NCI-H1694 (cell line): ENCODE results near the gene FARP2.
"Not testable (repeated sequence)": the region's sequence is repeated elsewhere in the genome, so short reads cannot be mapped to it uniquely, and the experiment has no call there.

ENCODE experiments used
- DNase-seq: peaks from one replicate; lab custom pipeline; 2025; lab: John Stamatoyannopoulos, UW

FARP2 gene, protein sequence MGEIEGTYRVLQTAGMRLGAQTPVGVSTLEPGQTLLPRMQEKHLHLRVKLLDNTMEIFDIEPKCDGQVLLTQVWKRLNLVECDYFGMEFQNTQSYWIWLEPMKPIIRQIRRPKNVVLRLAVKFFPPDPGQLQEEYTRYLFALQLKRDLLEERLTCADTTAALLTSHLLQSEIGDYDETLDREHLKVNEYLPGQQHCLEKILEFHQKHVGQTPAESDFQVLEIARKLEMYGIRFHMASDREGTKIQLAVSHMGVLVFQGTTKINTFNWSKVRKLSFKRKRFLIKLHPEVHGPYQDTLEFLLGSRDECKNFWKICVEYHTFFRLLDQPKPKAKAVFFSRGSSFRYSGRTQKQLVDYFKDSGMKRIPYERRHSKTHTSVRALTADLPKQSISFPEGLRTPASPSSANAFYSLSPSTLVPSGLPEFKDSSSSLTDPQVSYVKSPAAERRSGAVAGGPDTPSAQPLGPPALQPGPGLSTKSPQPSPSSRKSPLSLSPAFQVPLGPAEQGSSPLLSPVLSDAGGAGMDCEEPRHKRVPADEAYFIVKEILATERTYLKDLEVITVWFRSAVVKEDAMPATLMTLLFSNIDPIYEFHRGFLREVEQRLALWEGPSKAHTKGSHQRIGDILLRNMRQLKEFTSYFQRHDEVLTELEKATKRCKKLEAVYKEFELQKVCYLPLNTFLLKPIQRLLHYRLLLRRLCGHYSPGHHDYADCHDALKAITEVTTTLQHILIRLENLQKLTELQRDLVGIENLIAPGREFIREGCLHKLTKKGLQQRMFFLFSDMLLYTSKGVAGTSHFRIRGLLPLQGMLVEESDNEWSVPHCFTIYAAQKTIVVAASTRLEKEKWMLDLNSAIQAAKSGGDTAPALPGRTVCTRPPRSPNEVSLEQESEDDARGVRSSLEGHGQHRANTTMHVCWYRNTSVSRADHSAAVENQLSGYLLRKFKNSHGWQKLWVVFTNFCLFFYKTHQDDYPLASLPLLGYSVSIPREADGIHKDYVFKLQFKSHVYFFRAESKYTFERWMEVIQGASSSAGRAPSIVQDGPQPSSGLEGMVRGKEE

GRCh38 chr2:241355983-241356870 lies at the start of gene FARP2:
Gene FARP2 (plus strand): TSS chr2:241356285. CDS start chr2:241373108, 16,823 bp downstream.
- DNase-seq, result peak; percentile 98

GRCh38 chr2:241307055-241307454 lies 49.0 kb upstream of the FARP2 start:
- DNase-seq, result no peak

GRCh38 chr2:241308267-241308666 lies 47.8 kb upstream of the FARP2 start:
- DNase-seq, result no peak

- DNase-seq, result no peak
Measured at GRCh38 chr2:241308832-241309500, 47.1 kb upstream of the FARP2 start.

DNA sequence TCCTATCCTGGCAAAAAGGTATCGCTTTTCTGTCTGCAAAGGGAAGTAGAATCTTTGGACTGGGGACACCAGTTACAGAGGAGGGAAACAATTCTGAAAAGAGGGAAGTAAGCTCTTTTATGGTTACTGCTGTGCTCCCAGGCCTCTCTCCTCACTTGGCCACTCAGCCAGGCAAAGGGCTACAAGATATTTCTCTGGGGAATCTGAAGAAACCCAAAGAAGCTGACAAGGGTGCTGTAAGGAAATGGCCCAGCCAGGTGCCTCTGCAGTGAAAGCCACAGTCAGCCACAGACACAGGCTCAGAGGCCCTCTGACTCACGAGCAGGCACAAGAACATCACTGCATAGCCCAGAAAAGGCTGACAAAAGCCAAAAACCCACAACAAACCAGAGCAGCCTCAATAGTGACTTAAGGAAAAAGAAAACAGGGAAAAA lies 46.4 kb upstream of the FARP2 start:
- DNase-seq, result no peak

- no peak for DNase-seq
Measured at GRCh38 chr2:241310917-241311566, 45.0 kb upstream of the FARP2 start.

- no peak for DNase-seq
Measured at GRCh38 chr2:241312082-241312481, 44.0 kb upstream of the FARP2 start.

DNA sequence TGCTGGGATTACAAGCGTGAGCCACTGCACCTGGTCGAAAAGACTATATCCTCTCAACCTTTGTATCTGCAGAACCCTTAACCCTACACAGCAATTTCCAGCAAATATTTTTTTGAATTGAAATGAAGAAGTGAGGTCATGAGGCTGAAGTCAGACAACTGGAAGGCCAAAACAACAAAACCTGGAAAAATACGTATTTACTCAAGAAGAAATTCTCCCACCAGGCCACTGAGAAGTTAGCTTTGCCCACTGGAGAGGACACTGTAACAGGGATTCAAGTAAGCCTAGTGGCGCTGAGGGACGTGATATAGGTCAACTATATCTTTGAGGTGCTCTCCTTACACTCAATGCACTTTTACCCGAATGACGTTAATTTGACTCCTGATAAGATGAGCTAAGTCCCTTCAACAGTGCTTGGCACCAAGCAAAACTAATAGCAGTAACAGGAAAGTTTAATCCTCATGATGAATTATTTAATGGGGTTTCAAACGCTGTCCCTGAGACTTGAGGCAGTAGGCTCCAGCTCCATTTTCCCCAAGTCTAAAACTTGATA lies 42.5 kb upstream of the FARP2 start:
- DNase-seq, result no peak

DNA sequence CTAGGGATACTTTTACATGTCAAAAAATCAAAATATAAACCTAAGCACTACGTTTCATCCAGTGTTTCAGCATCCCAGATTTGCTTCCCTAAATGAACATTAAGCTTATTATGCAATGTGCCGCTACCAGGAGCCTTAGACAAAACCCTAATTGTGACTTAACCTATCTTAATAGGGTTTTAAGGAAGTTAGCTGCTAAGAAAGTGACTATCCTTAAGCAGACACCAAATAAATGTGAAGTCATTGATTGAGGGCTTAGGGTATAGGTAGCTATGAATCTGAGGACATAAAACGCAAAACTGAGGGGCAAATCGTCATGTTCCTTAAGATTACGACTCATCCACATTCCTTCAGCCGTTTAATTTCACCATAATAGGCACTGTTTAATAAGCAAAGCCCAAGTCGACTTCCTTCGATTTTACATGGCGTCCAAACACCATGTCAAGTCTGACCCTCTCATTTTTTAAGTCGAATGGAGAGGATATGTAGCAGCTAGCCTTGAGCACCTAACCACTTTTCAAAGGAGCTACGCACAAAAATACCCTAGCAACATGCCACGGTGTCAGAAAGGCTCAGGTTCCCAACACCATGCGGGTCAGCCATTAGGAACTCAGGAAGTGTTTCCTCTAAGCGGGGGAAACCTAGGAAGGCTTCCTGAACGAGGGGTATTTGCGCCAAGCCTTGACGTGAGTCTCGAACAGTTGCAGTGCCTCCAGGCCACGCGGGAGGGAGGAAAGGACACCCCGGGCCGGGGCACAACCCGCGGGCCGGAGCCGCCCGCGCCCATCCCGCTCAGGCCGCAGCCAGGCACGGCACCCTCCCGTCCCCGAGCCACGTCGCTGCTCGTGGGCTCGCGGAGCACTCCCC lies 41.6 kb upstream of the FARP2 start:
- peak; percentile 33 for DNase-seq

- DNase-seq, result peak; percentile 96
Measured at GRCh38 chr2:241315093-241315878, 40.8 kb upstream of the FARP2 start, which contains the start of gene HDLBP. Gene HDLBP (minus strand): TSS chr2:241315672. CDS start chr2:241266869, 48,803 bp downstream.

DNA sequence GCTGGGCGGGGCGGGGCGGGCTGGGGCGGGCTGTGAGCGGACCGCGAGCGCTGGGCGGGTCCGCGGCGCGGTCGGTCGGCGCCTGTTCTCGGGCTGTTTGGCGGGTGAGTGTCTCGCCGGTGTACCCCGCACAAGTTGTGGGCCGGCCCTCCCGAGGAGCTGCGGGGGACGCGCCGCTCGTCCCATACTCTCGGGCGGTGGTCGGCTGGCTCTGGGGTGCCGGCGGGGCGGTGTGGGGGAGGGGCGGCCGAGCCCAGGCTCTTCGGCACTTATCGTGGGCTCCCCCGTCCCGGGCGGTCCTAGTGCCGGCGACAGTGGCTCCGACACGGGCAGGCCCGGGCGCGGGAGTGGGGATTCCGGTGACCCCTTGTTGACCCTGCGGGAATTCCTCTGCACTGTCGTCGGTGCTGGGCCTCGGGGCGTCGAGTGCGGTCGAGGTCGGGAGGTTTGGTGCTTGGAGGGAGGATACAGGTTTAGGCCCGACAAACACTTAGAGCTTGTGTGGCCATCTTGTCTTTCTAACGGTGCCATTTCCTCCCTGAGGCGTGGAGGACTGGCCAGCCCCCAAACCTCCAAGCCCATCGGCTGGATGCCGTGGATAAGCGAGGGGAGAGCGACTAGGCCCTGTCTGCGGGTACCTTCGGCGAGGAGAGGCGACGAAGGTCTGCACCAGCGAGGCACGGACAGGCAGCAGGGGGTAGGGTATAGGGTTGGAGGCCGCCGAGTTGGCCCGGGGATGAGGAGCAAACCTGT lies 40.0 kb upstream of the FARP2 start, which contains the start of gene SEPTIN2:
SEPTIN2 (plus strand) TSS at position 47 of the 753 bp plus-strand sequence. CDS start 8,308 bp downstream, outside the sequence.
- no peak for DNase-seq

GRCh38 chr2:241316825-241317224 lies 39.3 kb upstream of the FARP2 start:
- DNase-seq, result no peak

GRCh38 chr2:241317391-241317790 lies 38.7 kb upstream of the FARP2 start:
- no peak for DNase-seq

DNA sequence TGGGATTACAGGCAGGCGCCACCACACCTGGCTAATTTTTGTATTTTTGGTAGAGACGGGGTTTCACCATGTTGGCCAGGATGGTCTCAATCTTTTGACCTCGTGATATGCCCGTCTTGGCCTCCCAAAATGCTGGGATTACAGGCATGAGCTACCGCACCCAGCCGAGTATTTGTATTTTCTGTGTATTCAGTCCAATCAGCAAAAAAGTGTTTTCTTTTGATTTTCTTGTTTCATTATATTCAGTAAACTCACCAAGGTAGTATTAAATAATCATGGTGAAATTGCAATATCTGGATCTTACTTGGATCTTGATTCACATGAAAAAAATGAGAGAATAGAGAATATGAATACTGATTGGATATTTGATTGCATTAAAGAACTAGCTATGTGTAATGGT lies 37.3 kb upstream of the FARP2 start:
- DNase-seq, result not testable (repeated sequence)

GRCh38 chr2:241320394-241320793 lies 35.7 kb upstream of the FARP2 start:
- DNase-seq, result no peak

DNA sequence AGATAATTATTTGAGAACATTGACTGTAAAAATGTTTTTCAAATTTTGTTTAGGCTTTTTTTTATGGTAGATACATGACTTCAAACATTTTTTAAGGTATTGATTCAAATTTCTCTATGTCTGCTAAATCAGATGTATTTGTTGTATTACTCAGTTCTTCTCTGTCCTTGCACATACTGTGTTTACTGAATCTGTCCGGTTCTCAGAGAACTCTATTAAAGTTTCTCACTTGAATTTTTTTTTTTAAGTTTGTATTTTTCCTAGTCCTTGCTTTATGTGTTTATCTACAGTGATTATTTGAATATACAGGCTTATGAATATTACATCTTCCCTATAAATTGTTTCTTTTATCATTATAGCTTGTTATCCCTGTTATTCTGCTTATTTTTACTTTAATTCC lies 35.1 kb upstream of the FARP2 start:
- no peak for DNase-seq

DNA sequence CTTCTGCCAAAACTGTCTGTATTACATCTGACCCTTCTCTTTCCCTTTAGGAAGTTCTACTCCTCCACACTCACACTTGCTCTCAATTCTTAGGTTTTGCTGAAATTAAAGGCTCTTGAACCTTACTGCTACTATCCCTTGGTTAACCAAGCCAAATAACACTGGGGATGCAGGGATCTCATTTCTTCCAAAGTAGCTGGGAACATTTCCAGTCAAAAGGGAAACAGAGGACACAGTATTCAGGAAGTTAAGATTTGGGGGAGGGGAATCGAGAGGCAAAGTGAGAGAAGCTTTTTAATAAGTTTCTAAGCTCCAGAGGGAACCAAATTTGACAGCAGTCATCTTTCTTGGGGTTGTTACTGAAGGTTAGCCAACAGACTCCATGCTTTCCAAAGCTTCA lies 34.2 kb upstream of the FARP2 start:
- DNase-seq, result no peak
